Activated CD4-positive, alpha-beta T cell treated with anti-CD3 and anti-CD28 coated beads, Interleukin-2, amount 50 U/mL, for 1 hour (primary cell): ENCODE data around the gene CPED1.
"Not testable (repeated sequence)": the region's sequence is repeated elsewhere in the genome, so short reads cannot be mapped to it uniquely, and the experiment has no call there.

Source experiments
- DNase-seq: peaks from one replicate; pipeline ENCODE4 v3.0.0-alpha.2; 2020

CPED1 gene

DNA sequence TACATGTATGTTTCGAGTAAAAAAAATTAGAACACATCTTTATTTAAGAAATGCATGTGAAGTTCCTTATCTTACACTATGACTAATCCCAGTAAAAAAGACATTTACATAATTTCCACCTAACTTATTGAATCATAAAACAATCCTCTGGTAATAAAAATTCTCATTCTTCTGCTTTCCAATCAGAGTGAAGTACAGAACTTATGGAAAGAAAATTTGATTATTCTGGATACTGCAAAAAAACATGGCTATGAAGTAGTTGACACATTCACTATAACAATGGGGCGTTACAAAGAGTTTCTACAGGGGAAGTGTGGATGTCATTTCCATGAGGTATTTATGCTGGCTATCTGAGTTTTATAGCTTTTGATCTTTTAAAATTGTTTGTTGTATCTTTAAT, 282.6 kb downstream of the CPED1 start:
- no peak for DNase-seq

DNA sequence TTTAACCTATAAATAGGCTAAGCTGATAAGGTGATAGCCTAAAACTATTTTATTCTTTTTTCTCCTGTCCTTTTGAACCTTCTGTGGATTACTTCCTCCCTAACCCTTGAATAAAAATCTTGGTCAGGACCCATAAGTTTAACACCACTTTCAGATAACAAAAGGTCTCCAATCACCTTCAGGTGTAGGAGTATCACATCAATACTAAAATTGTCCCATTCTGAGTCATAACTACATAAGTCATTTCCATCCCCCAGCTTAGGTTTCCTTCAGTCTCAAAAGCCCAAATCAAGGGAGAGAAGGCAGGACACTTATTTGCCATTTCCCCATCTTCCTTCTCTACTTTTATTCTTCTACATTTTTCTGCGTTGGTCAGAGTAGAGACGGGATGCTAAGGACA, 283.4 kb downstream of the CPED1 start:
- no peak for DNase-seq

DNA sequence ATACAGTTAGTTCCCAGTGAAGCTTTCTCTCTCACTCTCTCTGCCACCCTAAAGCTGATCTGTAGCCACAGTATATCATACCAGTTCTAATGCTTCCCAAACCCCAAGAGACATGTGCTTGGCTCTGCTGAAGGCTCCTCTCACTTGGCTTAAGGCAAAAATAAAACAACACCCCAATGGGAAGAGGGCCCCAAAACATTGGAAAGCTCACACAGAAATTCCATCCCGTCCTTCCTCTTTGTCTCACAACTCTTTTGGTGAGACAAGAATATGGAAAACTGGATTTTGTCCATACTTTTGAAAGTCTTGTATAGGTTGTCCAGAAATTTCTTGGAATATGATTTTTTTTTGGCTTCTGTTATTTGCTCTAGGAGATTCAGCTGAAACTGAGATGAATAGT, 284.2 kb downstream of the CPED1 start:
- DNase-seq, result no peak

DNA sequence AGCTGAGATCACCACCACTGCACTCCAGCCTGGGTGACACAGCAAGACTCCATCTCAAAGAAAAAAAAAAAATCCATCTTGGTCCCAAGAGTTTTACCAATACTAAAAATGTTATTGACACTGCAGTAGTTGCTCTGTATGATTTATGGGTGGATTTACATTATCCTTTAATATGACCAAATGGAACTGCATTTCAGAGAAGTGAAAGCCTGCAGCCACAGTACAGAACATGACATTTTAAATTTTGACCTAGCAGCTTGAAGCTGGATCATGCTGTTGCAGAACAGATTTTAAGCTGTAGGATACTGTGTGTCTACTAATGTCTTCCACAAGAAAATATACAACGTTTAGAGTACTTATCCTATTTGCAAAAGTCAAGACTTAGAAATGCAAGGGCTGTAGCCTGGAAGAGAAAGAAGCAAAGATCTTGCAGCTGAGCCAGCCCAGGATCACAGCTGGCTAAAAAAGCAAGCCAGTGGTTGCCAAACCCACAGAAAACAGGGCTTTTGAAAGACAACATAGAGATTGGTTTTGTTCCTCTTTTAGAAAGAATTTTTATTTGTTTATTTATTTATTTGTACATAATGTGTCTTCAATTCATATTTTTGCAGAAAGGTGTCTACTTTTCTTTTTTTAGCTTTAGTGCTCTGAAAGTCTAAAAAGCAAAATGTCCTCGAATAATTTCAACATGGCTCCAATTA, 285.1 kb downstream of the CPED1 start:
- no peak for DNase-seq

DNA sequence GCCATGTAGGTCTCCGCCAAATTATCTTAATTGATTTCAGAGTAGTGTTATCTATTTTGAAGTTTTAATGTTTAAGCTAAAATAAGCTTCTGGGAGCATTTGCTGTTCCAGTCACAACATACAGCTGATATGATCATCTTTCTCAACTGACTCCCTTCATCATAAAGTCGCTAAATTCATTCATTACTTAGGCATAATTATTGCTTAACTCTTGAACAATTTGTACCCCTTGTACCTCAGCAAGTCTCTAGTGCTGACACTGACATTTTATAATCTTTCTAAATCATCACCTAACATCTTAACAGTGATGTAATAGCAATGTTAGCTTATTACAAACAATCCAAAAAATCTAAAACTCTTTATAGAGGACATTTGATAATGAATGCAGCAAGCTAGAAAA, 286.0 kb downstream of the CPED1 start:
- DNase-seq, result no peak

DNA sequence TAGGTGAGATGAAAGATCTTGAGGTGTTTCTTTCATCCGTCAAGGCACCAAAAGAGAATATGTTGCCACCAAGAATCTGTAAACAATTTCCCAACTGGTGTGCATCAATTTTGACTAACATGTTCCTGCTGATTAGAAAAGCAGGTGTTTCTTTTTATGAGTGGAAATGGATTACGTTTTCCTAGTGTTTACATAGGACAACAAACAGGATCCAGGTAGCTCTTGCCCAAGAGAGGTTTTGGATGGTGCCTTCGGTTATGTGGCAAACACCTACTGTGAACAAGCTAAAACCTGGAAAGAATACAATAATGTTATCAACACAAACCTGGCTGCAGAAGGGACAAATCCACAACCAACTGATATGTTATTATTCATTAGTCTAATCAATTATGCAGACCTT, 286.7 kb downstream of the CPED1 start:
- no peak for DNase-seq

DNA sequence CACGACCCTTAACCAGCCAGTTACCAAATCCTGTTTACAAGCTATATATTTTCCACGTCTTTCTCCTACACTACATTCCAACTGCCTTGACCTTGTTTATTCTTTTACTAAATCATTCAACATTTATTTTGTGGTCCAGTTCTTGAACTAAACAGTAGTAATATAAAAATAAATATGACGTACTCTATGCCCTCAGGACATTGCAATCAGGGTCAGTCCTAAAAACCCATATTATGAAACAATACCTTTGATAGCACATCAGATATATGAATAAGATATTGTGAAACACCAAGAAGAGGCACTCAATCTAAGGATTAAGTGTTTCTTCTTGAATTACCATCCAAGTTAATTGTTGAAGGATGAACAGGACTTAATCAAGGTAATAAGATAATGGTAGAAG, 287.8 kb downstream of the CPED1 start:
- DNase-seq, result no peak

DNA sequence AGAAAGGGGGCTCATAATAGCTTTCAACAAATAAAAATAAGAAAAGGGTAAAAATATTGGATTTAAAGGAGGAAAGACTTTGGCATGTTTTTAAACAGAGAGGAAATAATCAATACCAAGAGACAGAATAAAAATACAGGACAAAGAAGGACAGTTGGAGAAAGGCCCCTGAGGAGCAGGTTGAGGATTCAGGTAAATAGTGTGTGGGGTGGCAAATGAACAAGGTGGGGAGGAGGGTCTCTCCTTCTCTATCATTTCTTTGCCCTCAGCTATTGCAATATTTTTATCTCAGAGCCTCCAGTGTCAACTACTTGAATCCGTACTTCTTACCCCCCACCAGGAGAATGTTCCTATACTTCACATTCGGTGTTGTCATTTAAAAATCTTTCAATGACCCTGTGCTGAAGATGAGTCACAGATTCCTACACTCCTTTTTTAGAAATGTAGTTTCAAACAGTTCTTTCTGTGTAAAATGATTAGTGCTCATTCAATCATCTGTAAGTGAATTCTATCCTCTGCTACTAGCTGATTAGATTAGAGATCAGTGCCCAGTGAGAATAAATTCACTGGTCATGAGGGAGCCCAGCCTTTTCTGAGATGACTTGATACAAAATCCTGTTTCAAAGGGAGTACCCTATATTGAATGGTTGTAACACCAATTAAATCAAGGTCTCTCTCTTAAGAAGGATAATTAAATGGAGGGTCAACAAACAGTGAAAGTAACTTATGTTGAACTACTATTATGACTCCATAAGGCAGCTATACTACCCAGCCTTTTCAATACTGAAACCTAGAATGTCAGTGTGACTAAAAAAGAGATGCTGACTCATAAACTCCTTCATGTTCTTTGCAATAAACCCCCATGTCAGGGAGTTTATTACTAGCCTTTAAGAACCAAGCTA, 289.9 kb downstream of the CPED1 start:
- DNase-seq, result no peak

DNA sequence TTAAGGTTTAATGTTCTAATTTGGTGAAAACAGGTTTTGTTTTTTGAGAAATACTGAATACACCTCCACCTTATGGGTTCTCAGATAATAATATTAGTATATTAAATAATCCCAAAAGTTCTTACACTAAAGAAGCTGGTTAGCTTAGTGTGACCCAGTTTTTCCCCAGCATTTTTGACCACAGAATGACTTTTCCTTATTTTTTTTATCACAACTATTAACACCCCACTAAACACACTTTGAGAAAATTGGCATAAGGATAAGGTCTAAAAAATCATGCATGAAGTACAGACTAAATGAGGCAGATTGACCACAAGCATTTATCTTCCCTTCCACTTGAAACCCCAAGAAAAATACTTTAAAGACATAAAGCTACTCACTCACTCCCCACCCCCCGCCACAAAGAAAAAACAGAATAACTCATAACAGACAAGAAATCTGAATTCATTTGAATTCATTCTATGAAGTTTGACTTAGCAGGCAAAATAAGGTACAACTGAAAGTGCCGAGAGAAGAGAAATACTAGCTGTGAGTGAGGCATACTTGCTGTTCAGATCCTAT, 290.6 kb downstream of the CPED1 start:
- no peak for DNase-seq

DNA sequence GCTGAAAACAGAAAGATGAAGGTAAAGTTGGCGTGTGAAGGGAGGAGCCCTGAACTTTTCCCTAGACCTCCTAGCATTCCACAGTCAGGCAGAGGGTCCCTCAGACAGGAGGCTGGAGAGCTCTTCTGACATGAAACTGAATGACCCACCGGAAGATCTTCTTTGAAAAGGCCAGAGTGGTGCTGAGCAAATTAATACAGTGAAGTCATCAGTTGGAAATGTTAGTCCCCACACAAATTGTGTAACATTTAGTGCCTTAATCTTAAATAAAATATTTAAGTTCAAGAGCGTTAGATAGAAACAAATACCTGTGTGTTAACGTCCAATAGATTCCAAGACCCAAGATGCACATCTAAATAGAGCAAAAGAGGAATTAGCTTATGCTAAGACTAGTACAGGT, 291.3 kb downstream of the CPED1 start:
- DNase-seq, result no peak

DNA sequence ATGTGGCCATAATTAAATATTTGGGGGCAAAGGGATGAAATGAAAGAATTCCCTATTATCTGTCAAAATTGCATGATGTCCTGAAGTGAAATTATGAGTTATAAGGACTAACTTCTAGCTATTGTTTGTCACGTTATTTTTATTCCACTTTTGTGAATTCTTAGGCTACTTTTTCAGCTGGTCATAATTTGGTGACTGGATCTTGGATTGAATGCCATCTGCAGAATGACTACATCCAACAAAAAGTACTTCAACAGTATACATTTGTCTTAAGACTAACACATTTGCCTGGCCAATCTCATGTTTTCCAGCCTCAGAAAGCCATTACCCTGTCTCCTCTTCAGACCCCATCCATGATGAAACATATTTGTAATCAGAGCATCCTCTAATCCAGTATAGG, 292.1 kb downstream of the CPED1 start:
- no peak for DNase-seq

DNA sequence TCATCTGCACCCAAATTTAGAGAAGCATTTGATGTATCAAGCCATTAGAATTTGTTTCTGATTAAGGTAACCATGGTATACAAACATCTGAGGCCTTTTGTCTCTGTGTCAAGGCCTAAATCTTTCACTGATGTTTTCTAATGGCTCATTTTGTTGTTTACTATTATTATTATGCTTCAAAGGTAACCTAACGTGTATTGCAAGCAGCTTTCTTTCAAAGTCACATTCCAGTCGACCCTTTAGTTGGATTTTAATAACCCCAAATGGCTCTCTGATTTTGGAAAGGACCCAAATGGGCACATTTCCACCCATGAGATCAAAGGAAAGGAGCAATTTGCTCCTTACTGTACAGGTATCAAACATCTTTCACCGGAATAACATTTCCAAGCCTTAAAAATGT, 293.6 kb downstream of the CPED1 start:
- no peak for DNase-seq

DNA sequence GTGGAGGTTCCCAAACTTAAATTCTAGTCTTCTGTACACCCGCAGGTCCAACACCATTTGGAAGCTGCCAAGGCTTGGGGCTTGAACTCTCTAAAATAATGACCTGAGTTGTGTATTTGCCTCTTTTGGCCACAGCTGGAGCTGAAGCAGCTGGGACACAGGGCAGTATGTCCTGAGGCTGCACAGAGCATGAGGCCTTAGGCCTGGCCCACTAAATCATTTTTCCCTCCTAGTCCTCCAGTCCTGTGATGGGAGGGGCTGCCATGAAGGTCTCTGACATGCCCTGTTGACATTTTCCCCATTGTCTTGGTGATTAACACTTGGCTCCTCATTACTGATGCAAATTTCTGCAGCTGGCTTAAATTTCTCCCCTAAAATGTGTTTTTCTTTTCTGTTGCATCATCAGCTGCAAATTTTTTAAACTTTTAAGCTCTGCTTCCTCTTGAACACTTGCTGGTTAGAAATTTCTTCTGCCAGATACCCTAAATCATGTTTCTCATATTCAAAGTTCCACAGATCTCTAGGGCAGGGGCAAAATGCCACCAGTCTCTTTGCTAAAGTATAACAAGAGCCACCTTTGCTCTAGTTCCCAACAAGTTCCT, 296.7 kb downstream of the CPED1 start:
- DNase-seq, result no peak

DNA sequence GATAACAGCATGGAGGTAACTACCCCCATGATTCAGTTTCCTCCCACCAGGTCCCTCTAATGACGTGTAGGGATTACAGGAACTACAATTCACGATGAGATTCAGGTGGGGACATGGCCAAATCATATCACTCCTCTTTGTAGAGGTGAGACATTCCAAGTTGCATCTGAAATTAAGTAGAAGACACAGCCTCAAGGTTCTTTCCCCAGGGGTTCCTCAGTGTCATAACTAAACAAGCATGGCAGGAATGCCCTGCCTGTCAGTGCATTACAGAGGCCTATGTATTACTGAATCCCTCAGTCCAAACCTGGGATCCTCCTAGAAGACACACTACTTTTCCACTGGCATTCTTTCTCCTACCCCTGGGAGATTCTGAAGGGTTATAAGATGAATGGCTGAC, 297.7 kb downstream of the CPED1 start:
- DNase-seq, result no peak

DNA sequence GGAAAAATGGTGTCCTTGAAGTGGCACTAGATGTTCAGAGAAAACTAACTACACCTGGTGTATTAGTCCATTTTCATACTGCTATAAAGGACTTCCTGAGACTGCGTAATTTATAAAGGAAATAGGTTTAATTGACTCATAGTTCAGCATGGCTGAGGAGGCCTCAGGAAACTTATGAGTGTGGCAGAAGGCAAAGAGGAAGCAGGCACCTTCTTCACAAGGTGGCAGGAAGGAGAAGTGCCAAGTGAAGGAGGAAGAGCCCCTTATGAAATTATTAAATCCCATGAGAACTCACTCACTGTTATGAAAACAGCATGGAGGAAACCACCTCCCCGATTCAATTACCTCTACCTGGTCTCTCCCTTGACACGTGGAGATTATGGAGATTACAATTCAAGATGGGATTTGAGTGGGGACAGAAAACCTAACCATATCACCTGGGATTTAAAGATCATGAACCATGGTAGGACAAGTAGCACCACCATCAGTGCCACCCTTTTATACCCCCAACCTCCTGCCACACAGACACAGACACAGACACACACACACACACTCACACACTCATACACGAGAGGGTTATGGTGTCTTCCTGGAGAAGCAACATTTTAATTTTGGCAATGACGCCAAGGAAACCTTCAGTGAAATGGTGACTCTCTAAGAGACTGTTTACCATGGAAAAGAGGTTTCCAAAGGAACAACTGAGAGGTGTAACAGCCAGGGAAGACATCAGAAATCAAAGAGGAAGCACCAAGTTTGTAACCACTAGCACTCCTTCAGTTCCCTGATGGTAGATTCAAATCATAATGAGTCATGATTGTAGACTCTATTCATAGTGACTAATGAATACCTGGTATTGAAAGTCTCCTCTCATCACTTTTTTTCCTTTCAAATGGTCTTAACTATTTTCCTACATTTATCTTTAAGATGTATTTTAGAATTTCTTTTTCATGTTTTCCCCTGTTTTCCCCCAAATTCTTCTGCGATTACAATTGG, 298.5 kb downstream of the CPED1 start:
- no peak for DNase-seq

DNA sequence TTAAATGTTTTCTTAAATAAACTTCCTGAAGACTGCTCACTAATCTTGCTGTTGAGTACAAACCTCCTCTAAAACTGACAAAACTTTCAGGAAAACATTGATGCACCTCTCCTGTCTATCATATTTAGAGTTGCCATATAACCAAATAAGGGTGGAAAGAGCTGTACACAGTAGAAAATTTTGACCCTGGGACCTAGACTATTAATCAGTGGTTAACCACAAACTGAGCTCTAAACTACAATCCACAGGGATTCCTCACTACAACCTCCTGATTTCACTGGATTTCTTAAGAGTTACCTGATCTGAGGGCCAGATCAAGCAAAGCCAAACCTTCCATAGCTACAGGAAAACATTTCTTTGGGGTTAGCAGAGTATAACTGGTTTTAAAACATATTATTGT, 300.4 kb downstream of the CPED1 start:
- no peak for DNase-seq

DNA sequence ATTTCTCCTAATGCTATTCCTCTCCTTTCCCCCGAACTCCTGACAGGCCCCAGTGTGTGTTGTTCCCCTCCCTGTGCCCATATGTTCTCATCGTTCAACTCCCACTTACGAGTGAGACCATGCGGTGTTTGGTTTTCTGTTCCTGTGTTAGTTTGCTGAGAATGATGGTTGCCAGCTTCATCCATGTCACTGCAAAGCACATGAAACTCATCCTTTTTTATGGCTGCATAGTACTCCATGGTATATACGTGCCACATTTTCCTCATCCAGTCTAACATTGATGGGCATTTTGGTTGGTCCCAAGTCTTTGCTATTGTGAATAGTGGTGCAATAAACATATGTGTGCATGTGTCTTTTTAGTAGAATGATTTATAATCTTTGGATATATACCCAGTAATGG, 301.4 kb downstream of the CPED1 start:
- not testable (repeated sequence) for DNase-seq

DNA sequence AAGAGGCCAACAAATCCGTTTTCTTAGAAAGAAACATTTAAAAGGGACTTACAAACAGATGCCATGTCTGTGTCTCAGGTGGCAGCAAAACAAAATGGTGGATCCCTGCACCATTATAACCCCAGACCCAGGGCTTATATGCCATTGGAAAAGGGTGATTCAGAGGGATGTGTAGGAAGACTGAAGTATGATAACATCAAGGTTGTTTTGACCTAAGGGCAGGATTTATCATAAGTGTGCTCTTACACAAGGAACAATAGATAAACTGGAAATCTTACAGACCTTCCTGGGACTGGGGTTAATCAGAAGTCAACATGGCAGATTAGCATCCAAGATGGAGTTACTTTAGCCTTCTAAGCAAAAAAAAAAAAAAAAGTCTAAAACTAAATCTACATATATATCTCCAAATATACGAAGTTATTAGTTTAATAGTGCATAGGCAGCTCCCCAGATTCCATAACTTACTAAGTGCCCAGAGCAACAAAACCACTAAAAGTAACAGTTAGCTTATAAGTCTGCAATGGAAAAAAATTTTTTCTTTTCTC, 306.0 kb downstream of the CPED1 start:
- no peak for DNase-seq

DNA sequence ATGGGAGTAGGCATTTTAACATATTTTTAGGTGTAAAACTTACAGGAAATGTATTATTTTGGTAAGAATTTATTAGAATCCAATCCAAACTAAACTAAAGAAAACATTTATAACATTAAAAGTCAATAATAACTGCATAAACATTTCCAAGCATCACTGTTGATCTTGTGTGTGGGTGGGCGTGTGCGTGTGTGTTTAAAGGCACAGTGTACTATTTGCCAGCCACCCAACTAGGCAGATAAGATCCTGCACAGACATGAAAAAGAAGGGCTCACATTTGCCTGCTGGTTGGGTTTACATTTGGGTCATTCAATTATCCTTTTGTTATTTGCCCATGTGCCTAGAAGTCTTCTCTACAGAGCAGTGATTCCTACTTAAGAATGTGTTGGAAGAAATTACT, 309.3 kb downstream of the CPED1 start:
- DNase-seq, result no peak

DNA sequence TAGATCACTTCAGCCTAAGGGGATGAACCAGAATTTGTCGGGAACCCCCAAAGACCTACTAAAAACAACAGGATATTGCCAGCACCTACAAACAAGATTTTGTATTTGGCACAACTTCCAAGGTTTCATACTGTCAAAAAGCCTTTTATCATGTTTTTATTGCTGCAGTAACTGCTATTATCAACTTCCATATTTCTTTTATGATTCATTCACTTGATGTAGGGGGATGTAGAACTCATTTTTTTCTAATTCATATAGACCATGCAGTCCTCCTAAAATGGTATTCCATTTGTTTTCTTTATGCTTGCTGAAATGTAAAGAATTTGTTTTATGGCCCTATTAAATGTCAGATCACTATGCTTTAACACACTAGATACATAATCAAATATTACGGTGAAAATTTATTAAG, 310.3 kb downstream of the CPED1 start:
- no peak for DNase-seq

DNA sequence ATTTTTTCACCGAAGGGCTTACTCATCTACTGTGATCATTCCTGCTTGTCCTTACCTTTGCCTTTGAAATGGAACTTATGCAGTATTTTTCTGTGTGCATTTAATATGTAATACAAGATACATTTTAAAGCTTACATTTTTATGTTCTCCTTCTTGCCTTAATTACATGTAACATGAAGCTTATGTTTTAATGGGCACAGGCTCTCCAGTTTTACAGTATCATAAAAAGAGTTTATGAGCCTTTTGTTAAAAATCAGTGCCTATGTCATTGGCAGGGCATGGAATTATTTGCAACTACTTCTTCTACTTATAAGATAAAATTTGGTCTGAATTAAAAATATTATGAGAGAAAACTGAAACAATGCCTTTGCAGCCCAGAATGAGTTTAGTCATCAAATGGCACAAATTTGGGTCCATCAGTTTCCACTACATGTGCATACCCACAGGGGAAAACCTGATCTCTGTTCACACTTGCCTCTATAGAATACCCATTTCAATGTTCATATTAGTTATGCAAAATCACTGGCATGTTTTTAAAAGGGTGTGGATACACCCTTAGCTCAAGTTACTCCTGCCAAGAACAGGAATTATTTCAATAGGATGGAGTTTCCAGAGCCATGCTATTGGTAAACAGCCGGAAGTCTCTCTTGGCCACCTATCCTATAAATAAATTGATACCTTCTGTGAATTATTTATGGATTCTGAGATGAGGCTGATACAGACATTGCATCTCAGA, 312.3 kb downstream of the CPED1 start:
- no peak for DNase-seq
